HG03439 (cell line): ENCODE data around the gene ULK2.

Experiments
- ATAC-seq: cut with Tn5 transposase; IDR thresholded peaks from one replicate; pipeline ENCODE4 v1.9.1; 2021; ENCODE audit warnings: mild to moderate bottlenecking, moderate library complexity; ENCODE audit not compliant: unreplicated experiment

The ULK2 gene

DNA sequence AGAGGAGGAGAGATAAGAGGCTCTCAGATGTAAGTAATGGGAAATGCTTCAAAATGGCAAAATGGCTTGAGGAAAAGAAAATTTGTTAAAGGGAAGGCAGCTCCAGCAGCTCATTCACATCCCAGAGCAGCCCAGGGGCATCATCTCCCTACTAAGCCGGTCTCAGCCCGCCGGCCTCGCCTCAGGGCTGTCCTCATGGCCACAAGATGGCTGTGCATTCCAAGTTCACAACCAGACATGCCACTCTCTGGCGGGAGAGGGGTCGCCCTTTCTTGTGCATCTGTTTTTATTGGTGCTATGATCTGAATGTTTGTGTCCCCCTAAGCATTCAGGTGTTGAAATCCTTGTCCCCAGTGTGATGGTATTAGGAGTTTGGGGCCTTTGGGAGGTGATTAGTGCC lies 137.8 kb downstream of the ULK2 start:
- ATAC-seq, result no peak

DNA sequence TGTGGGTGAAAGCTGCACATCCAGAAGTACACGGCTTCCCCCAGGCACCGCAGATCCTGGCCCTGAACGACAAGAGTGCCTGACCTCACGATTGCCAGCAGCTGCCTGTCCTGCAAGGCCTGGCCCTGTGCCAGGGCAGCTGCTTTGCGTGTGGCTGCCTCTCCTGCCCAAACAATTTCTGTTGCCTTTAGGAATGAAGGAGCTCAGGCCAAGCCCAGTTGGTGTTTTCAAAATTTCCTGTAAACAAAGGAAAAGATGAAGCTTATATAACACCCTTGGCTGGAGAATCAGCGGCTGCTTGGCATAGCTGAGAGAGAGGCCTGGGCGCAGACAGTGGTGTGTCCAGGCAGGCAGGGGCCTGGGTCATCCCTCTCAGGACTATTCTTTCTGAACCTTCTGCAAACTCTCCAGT lies 139.6 kb downstream of the ULK2 start:
- no peak for ATAC-seq

DNA sequence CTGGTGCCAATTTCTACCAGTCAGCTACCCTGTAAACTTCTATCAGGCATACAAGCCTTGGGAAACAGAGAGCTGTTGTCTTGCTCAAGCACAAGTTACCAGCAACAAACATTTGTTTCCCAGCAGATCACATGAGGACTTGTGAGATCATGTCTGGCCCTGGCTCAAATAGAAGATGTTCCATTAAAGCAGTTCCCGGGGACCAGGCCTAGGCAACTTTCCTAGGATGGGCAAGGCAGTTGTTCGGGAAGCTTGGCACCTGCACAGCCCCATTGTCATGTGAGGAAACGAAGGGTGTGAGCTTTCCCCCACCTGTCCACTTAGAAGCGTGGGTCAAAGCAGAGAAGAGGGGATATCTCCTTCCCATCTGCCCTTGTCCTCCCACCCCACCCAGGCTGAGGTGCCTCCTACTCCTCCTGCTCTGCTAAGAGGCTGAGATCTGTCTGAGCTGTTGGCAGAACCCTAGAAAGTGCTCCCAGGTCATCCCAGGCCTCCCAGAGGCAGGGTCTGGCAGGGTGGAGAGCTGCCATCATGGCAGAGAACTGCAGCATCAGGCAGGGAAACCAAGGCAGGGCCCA lies 140.1 kb downstream of the ULK2 start:
- ATAC-seq, result no peak

DNA sequence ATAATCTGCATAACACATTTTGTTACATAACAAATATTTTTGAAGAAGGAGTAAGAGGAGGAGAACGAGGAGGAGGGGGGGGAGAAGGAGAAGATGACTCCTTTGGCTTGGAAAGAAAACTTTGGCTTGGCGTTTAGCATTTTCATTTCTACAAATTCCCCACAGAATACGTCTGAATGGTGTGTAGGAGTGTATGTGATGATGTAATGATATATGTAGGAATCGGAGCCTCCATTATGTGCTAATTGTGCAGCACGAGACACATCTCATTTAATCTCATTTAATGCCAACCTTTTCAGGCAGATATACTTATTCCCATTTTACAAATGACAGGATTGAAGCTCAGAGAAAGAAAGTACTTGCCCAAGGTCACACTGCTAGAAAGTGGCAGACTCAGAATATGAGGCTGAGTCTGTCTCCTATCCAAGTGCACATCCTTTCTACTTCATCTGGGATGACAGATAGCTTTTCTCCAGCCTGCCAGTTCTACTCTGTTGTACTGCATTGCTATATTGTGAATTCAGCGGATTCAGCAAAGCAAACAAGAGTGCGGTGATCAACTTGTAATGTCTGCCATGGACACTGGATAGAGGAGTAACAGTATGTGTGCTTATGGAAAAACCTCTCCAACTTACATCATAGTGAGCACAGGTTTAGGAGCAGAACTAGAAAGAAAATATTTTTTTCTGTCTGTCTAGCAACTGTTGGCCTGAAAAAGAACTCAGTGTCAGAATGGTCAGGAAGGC lies 140.9 kb downstream of the ULK2 start:
- no peak for ATAC-seq

DNA sequence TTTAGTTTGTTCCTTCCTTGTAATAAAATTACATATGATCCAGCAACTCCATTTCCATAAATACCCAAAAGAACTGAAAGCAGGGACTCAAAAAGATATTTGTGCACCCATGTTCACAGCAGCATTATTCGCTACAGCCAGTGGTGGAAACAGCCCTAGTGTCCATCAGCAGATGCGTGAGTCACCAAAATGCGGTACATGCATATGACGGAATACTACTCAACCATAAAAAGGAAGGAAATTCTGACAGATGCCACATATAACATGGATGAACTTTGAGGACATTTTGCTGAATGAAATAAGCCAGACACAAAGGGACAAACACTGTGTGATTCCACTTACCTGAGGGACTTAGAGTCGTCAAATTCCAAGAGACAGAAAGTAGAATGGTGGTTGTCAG lies 142.2 kb downstream of the ULK2 start:
- no peak for ATAC-seq

DNA sequence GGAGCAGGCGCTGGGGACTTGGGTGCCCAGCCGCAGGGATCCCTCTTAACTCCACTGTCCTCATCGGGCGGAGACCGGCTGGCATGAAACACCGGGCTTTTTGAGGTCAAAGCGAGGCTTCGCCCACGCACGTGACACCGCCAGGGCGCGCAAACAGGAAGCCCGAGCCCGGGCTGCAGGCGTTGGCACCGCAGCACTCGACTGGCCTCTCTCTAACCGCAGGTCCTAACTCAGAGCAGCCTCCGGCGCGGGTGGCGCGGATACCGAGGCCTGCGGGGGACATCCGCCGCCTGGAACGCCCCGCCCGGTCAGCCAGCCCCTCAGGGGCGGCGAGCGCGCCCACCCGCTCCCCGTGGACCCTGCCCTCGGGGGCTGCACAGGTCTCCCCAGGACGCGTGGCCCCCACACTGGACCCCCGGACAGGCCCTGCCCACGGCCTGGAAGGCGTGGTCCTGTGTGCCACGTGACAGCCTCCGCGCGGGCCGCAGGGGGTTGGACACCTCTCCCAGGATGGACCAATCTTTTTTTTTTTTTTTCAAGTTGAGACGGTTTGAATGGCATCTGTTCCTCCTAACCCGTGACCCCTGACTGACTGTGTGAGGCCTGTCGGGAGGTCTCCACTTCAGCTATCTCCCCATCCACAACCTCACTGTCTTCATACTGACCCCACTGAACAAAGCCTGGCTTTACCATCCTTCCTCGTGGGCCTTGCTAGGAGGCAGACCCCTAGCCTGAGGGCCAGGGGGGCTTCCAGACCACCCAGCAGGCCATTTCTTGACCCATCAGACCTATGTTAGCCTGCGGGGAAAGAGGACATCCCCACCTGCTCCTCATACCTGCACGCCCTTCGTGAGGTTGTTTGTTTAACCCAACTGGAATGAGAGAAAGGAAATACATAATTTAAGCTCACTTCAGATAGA lies 143.0 kb downstream of the ULK2 start:
- ATAC-seq, result no peak

DNA sequence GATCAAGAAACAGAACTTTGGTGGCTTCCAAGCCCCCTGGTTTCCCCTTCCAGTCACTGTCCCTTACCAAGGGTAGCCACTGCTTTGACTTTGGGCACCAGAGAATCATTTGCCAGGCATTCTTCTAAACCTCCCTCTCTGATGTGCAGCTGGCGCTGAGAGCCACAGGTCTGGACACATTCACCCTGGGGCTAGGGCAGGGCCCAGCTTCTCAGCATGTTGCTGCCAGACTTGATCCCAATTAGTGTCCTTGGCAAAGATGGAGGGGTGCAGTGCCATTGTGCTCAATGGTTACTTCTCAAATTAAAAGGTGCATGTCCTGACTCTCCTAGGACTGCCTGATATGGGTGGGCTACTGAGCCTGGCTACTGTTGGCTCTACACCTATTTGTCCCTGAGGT lies 143.8 kb downstream of the ULK2 start:
- ATAC-seq, result no peak
